GM23338 (cell line): ENCODE results near the gene TPSB2. TPM values are rescaled to one million over a fixed set of nuclear protein-coding genes. Genes with fewer than 3 reads are reported as not detected.

ENCODE experiments used
- ATAC-seq: fragments of 200-7000 bp; cut with Tn5 transposase; 3 replicates; pipeline ENCODE4 v1.9.1; 2020
- DNase-seq: peaks from one replicate; pipeline ENCODE4 v3.0.0-alpha.2; 2015; ENCODE audit warnings: low spot score
- H2AFZ ChIP-seq: fragments of 200-600 bp; sonication (generic); 2 replicates; pipeline ENCODE4 v1.8.0; 2016; ENCODE audit warnings: antibody characterized with exemption, mild to moderate bottlenecking, moderate library complexity
- H3F3A ChIP-seq: fragments of 200-600 bp; sonication (generic); replicated peaks from 2 replicates; pipeline ENCODE4 v1.8.0; 2017; ENCODE audit warnings: antibody characterized with exemption, mixed run types, low read depth
- H3K27ac ChIP-seq: fragments of 200-600 bp; sonication (generic); 2 replicates; pipeline ENCODE4 v1.6.1; 2016; ENCODE audit warnings: low read depth
- H3K27me3 ChIP-seq: fragments of 200-600 bp; sonication (generic); 2 replicates; pipeline ENCODE4 v1.8.0; 2016; ENCODE audit warnings: mild to moderate bottlenecking, mixed run types, moderate library complexity; ENCODE audit not compliant: insufficient read depth
- H3K36me3 ChIP-seq: fragments of 200-600 bp; sonication (generic); 2 replicates; pipeline ENCODE4 v1.8.0; 2016; ENCODE audit warnings: mild to moderate bottlenecking; ENCODE audit not compliant: insufficient read depth
- H3K4me1 ChIP-seq: fragments of 200-600 bp; sonication (generic); 2 replicates; pipeline ENCODE4 v1.8.0; 2016; ENCODE audit warnings: mild to moderate bottlenecking, moderate library complexity; ENCODE audit not compliant: insufficient read depth
- H3K4me2 ChIP-seq: fragments of 200-600 bp; sonication (generic); 2 replicates; pipeline ENCODE4 v1.7.1; 2017; ENCODE audit warnings: mixed run types
- H3K4me3 ChIP-seq: fragments of 200-600 bp; sonication (generic); 2 replicates; pipeline ENCODE4 v1.6.1; 2016; ENCODE audit warnings: mixed run types
- H3K79me2 ChIP-seq: fragments of 200-600 bp; sonication (generic); replicated peaks from 2 replicates; pipeline ENCODE4 v1.8.0; 2017; ENCODE audit warnings: mild to moderate bottlenecking; ENCODE audit not compliant: insufficient read depth
- H3K9me2 ChIP-seq: fragments of 200-600 bp; sonication (generic); 2 replicates; pipeline ENCODE4 v1.8.0; 2017; ENCODE audit not compliant: insufficient read depth
- H4K20me1 ChIP-seq: fragments of 200-600 bp; sonication (generic); replicated peaks from 2 replicates; pipeline ENCODE4 v1.8.0; 2017; ENCODE audit warnings: mild to moderate bottlenecking; ENCODE audit not compliant: insufficient read depth
- H3K27ac Mint-ChIP-seq: 2 replicates; pipeline ENCODE4 v1.8.0; 2020; ENCODE audit warnings: inconsistent platforms, mild to moderate bottlenecking, moderate library complexity, mixed read lengths
- H3K27me3 Mint-ChIP-seq: 3 replicates; pipeline ENCODE4 v1.8.0; 2022; ENCODE audit warnings: low read depth, mild to moderate bottlenecking, moderate library complexity, mixed read lengths, inconsistent platforms; ENCODE audit not compliant: insufficient read depth, poor library complexity
- H3K36me3 Mint-ChIP-seq: 3 replicates; pipeline ENCODE4 v1.8.0; 2021; ENCODE audit warnings: low read depth, mild to moderate bottlenecking, inconsistent platforms, moderate library complexity, mixed read lengths
- H3K4me1 Mint-ChIP-seq: 3 replicates; pipeline ENCODE4 v1.8.0; 2020; ENCODE audit warnings: mild to moderate bottlenecking, inconsistent platforms, mixed read lengths
- H3K4me3 Mint-ChIP-seq: 3 replicates; pipeline ENCODE4 v1.8.0; 2021; ENCODE audit warnings: moderate library complexity, mild to moderate bottlenecking, inconsistent platforms, mixed read lengths
- H3K9me3 Mint-ChIP-seq: 3 replicates; pipeline ENCODE4 v1.8.0; 2020; ENCODE audit warnings: moderate library complexity, mild to moderate bottlenecking, inconsistent platforms, mixed read lengths
- EZH2phosphoT487 ChIP-seq: fragments of 200-600 bp; sonication (generic); IDR thresholded peaks from one replicate; pipeline ENCODE4 v1.8.1; 2018; ENCODE audit warnings: antibody characterized with exemption; ENCODE audit not compliant: unreplicated experiment
- NANOG ChIP-seq: IDR thresholded peaks from 2 replicates; pipeline ENCODE4 v1.6.1; 2016; ENCODE audit warnings: antibody characterized with exemption, borderline replicate concordance
- ZNF114 ChIP-seq: fragments of 250-450 bp; sonication (Bioruptor Pico); IDR thresholded peaks from 2 replicates; pipeline ENCODE4 v1.5.0; 2020; ENCODE audit warnings: mild to moderate bottlenecking, moderate library complexity
- polyA plus RNA-seq: library from polyadenylated mRNA; unstranded; fragments of >200 nt; fragmentation: Nextera tagmentation; extraction: Ambion mirVana; gene quantifications from 2 replicates; pipeline ENCODE4 v1.2.1, GENCODE V29; 2016
- total RNA-seq: library from RNA; depleted of rRNA; stranded (reverse); fragments of >200 nt; shearing (Covaris generic); gene quantifications from 2 replicates; pipeline ENCODE4 v1.2.3, GENCODE V29; 2014
- TF ChIP-seq, protein P1 (sequence below): IDR thresholded peaks from 2 replicates; pipeline ENCODE4 v1.6.1; 2016; ENCODE audit warnings: antibody characterized with exemption
- TF ChIP-seq, protein P2 (sequence below): fragments of 250-450 bp; sonication (Bioruptor Pico); IDR thresholded peaks from 2 replicates; pipeline ENCODE4 v1.5.0; 2020; ENCODE audit warnings: mild to moderate bottlenecking, moderate library complexity

TPSB2 gene
- total and polyA plus RNA-seq, 2 experiments from 2014 or later: 0.23 TPM; not detected in 1

DNA sequence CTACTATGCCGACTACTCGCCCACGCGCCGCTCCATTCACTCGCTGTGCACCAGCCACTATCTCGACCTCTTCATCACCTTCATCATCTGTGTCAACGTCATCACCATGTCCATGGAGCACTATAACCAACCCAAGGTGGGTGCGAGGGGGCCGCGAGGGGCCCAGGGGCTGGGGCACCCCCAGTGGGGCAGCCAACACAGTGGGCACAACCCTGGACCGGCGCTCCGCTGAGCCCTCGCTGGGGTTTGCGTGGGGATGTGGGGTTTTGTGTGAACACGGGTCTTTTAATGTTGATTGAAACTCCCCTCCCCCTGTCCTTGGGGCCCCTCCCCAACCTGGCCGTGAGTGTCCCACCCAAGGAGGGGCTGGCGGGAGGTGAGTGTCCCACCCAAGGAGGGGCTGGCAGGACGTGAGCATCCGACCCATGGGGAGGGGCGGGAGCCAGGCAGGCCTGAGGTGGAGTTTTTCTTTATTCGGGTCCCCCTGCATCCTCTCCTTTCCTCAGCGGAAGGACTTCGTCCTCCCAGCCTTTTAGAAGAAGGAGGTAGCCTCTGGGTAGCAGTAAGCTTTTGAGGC, 16.1 kb downstream of the TPSB2 start:
- Histone ChIP-seq H4K20me1 (no peaks in the 10 kb centered on the region; the same call in 1 of the 2 replicates), H3K9me2 (no peaks in the 10 kb centered on the region), H3K4me2 (no peak overlapping the region), H3K27me3 (no peaks in the 10 kb centered on the region), H3F3A (no peaks in the 10 kb centered on the region), H3K36me3 (no peaks in the 10 kb centered on the region), H3K4me1 (no peaks in the 10 kb centered on the region), H2AFZ (no peak overlapping the region), H3K79me2 (no peaks in the 10 kb centered on the region), H3K4me3 (no peak overlapping the region), H3K27ac (no peak overlapping the region)
- Mint-ChIP-seq H3K9me3 (no peaks in the 10 kb centered on the region), H3K4me3 (no peak overlapping the region), H3K36me3 (no peaks in the 10 kb centered on the region), H3K27me3 (peaks cover 8% of the 10 kb centered on the region), H3K27ac (no peak overlapping the region), H3K4me1 (no peaks in the 10 kb centered on the region)
- DNase-seq: no peak
- TF ChIP-seq, protein P1, sequence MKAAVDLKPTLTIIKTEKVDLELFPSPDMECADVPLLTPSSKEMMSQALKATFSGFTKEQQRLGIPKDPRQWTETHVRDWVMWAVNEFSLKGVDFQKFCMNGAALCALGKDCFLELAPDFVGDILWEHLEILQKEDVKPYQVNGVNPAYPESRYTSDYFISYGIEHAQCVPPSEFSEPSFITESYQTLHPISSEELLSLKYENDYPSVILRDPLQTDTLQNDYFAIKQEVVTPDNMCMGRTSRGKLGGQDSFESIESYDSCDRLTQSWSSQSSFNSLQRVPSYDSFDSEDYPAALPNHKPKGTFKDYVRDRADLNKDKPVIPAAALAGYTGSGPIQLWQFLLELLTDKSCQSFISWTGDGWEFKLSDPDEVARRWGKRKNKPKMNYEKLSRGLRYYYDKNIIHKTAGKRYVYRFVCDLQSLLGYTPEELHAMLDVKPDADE: no peak
- TF ChIP-seq NANOG (no peak), ZNF114 (CRISPR knock-in tag) (no peak), EZH2phosphoT487 (no peak)
- TF ChIP-seq, protein P2, sequence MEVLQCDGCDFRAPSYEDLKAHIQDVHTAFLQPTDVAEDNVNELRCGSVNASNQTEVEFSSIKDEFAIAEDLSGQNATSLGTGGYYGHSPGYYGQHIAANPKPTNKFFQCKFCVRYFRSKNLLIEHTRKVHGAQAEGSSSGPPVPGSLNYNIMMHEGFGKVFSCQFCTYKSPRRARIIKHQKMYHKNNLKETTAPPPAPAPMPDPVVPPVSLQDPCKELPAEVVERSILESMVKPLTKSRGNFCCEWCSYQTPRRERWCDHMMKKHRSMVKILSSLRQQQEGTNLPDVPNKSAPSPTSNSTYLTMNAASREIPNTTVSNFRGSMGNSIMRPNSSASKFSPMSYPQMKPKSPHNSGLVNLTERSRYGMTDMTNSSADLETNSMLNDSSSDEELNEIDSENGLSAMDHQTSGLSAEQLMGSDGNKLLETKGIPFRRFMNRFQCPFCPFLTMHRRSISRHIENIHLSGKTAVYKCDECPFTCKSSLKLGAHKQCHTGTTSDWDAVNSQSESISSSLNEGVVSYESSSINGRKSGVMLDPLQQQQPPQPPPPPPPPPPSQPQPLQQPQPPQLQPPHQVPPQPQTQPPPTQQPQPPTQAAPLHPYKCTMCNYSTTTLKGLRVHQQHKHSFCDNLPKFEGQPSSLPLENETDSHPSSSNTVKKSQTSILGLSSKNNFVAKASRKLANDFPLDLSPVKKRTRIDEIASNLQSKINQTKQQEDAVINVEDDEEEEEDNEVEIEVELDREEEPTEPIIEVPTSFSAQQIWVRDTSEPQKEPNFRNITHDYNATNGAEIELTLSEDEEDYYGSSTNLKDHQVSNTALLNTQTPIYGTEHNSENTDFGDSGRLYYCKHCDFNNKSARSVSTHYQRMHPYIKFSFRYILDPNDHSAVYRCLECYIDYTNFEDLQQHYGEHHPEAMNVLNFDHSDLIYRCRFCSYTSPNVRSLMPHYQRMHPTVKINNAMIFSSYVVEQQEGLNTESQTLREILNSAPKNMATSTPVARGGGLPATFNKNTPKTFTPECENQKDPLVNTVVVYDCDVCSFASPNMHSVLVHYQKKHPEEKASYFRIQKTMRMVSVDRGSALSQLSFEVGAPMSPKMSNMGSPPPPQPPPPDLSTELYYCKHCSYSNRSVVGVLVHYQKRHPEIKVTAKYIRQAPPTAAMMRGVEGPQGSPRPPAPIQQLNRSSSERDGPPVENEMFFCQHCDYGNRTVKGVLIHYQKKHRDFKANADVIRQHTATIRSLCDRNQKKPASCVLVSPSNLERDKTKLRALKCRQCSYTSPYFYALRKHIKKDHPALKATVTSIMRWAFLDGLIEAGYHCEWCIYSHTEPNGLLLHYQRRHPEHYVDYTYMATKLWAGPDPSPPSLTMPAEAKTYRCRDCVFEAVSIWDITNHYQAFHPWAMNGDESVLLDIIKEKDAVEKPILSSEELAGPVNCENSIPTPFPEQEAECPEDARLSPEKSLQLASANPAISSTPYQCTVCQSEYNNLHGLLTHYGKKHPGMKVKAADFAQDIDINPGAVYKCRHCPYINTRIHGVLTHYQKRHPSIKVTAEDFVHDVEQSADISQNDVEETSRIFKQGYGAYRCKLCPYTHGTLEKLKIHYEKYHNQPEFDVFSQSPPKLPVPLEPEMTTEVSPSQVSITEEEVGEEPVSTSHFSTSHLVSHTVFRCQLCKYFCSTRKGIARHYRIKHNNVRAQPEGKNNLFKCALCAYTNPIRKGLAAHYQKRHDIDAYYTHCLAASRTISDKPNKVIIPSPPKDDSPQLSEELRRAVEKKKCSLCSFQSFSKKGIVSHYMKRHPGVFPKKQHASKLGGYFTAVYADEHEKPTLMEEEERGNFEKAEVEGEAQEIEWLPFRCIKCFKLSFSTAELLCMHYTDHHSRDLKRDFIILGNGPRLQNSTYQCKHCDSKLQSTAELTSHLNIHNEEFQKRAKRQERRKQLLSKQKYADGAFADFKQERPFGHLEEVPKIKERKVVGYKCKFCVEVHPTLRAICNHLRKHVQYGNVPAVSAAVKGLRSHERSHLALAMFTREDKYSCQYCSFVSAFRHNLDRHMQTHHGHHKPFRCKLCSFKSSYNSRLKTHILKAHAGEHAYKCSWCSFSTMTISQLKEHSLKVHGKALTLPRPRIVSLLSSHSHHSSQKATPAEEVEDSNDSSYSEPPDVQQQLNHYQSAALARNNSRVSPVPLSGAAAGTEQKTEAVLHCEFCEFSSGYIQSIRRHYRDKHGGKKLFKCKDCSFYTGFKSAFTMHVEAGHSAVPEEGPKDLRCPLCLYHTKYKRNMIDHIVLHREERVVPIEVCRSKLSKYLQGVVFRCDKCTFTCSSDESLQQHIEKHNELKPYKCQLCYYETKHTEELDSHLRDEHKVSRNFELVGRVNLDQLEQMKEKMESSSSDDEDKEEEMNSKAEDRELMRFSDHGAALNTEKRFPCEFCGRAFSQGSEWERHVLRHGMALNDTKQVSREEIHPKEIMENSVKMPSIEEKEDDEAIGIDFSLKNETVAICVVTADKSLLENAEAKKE: no peak
- ATAC-seq: no peak
